AG04449 (cell line): ENCODE measurements around the gene SCP2D1.

Experiments
- CTCF ChIA-PET: fragments of 350-600 bp; formaldehyde crosslinking; extraction: SDS; loops from one replicate; lab custom pipeline; 2021; ENCODE audit warnings: antibody characterized with exemption; lab: Yijun Ruan, JAX
- POLR2A ChIA-PET: fragments of 400-600, 350-600 bp; formaldehyde crosslinking; extraction: SDS; loops from one replicate; lab custom pipeline; 2020; ENCODE audit warnings: antibody characterized with exemption, inconsistent platforms; lab: Yijun Ruan, JAX
- DNase-seq: peaks from one replicate; pipeline ENCODE4 v3.0.0-alpha.2; 2010; ENCODE audit warnings: low read depth, low spot score
- H3K4me3 ChIP-seq: 2 replicates; pipeline ENCODE4 v1.5.1; 2011; ENCODE audit warnings: low read depth, mild to moderate bottlenecking, control low read depth, low read length
- TF ChIP-seq, protein P1 (sequence below): IDR thresholded peaks from one replicate; pipeline ENCODE4 v1.5.1; 2011; ENCODE audit warnings: mild to moderate bottlenecking, moderate library complexity, low read length, control low read depth, inconsistent platforms; ENCODE audit not compliant: insufficient read depth; ENCODE audit errors: missing control alignments

The SCP2D1 gene

GRCh38 chr20:18853216-18853615 lies 39.6 kb downstream of the SCP2D1 start:
- CTCF ChIA-PET, result no interaction called here
- no peak overlapping the region for H3K4me3 ChIP-seq
- no peak for DNase-seq
- POLR2A ChIA-PET, result no interaction called here
- TF ChIP-seq, protein P1, sequence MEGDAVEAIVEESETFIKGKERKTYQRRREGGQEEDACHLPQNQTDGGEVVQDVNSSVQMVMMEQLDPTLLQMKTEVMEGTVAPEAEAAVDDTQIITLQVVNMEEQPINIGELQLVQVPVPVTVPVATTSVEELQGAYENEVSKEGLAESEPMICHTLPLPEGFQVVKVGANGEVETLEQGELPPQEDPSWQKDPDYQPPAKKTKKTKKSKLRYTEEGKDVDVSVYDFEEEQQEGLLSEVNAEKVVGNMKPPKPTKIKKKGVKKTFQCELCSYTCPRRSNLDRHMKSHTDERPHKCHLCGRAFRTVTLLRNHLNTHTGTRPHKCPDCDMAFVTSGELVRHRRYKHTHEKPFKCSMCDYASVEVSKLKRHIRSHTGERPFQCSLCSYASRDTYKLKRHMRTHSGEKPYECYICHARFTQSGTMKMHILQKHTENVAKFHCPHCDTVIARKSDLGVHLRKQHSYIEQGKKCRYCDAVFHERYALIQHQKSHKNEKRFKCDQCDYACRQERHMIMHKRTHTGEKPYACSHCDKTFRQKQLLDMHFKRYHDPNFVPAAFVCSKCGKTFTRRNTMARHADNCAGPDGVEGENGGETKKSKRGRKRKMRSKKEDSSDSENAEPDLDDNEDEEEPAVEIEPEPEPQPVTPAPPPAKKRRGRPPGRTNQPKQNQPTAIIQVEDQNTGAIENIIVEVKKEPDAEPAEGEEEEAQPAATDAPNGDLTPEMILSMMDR, result no peak

- no peak for DNase-seq
- POLR2A ChIA-PET, result no interaction called here
- H3K4me3 ChIP-seq, result no peak overlapping the region
- TF ChIP-seq, protein P1, result no peak
- CTCF ChIA-PET, result interaction anchor here (1.1 kb wide), 1 partner anchor 222 kb away, joined by 3 read pairs; no protein-coding TSS in a partner anchor
These were observed 40.5 kb downstream of the SCP2D1 start for GRCh38 chr20:18853946-18854646.

GRCh38 chr20:18855882-18856281 lies 42.3 kb downstream of the SCP2D1 start:
- no peak overlapping the region for H3K4me3 ChIP-seq
- ChIA-PET POLR2A (no interaction called here), CTCF (no interaction called here)
- TF ChIP-seq, protein P1, result no peak
- no peak for DNase-seq

DNA sequence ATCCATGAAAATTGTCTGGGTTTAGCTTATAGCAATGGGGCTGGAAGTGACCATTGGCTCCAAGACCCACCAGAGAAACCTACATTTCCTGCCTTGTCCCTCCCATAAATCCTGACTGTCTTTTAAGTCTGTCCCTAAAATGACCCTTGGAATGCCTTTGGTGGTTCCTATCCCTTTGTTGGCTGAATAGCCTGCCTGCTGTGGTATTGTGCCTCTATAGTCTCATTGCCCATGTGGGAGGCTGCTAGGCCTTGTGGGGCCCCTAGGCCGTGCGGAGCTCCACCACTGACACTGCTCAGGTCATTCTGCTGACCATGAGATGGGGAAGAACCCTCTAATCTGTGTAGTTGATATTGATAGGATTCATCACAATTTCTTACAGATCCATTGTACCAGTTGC lies 43.3 kb downstream of the SCP2D1 start:
- ChIA-PET POLR2A (no interaction called here), CTCF (no interaction called here)
- no peak for DNase-seq
- TF ChIP-seq, protein P1, result no peak
- H3K4me3 ChIP-seq, result no peak overlapping the region

GRCh38 chr20:18857640-18858039 lies 44.1 kb downstream of the SCP2D1 start:
- TF ChIP-seq, protein P1, result no peak
- no peak overlapping the region for H3K4me3 ChIP-seq
- ChIA-PET CTCF (no interaction called here), POLR2A (no interaction called here)
- no peak for DNase-seq

- no peak for DNase-seq
- no peak overlapping the region for H3K4me3 ChIP-seq
- TF ChIP-seq, protein P1, result no peak
- ChIA-PET POLR2A (no interaction called here), CTCF (no interaction called here)
These were observed 45.2 kb downstream of the SCP2D1 start for GRCh38 chr20:18858816-18859215.
